NCI-H2227 treated with DMSO at 0.1 percent for 48 hours (cell line): Measurements from ENCODE around the gene KIF5C.
"Not testable (repeated sequence)": the region's sequence is repeated elsewhere in the genome, so short reads cannot be mapped to it uniquely, and the experiment has no call there.

Experiments used
- DNase-seq: peaks from one replicate; lab custom pipeline; 2025; lab: John Stamatoyannopoulos, UW

Gene KIF5C

GRCh38 chr2:148874868-148875341, at the start of gene KIF5C:
TSS of gene KIF5C (plus strand) at chr2:148875227. CDS start at chr2:148875618, 391 bp downstream.
- DNase-seq: peak; percentile 94

- no peak for DNase-seq
Observed at GRCh38 chr2:148826791-148827190, 48.2 kb upstream of the KIF5C start.

GRCh38 chr2:148828941-148829340, 46.1 kb upstream of the KIF5C start:
- DNase-seq: no peak

- no peak for DNase-seq
Observed at GRCh38 chr2:148829618-148830017, 45.4 kb upstream of the KIF5C start.

- DNase-seq: no peak
Observed at GRCh38 chr2:148832637-148833036, 42.4 kb upstream of the KIF5C start.

GRCh38 chr2:148842050-148842449, 33.0 kb upstream of the KIF5C start:
- no peak for DNase-seq

- no peak for DNase-seq
Observed at GRCh38 chr2:148848146-148848545, 26.9 kb upstream of the KIF5C start.

- DNase-seq: no peak
Observed at GRCh38 chr2:148853458-148853857, 21.6 kb upstream of the KIF5C start.

GRCh38 chr2:148860037-148860436, 15.0 kb upstream of the KIF5C start:
- DNase-seq: no peak

GRCh38 chr2:148861367-148861766, 13.7 kb upstream of the KIF5C start:
- peak; percentile 65 for DNase-seq

GRCh38 chr2:148862478-148862877, 12.5 kb upstream of the KIF5C start:
- not testable (repeated sequence) for DNase-seq

- peak; percentile 87 for DNase-seq
Observed at GRCh38 chr2:148865512-148865911, 9.5 kb upstream of the KIF5C start.

- no peak for DNase-seq
Observed at GRCh38 chr2:148866091-148866490, 8.9 kb upstream of the KIF5C start.

- DNase-seq: no peak
Observed at GRCh38 chr2:148867079-148867769, 7.8 kb upstream of the KIF5C start.

GRCh38 chr2:148875387-148876051, 492 bp downstream of the KIF5C start:
- DNase-seq: no peak

- peak; percentile 48 for DNase-seq
Observed at GRCh38 chr2:148876202-148876594, 1.2 kb downstream of the KIF5C start.

- DNase-seq: peak; percentile 87
Observed at GRCh38 chr2:148876595-148877402, 1.8 kb downstream of the KIF5C start.

- DNase-seq: no peak
Observed at GRCh38 chr2:148877403-148877740, 2.3 kb downstream of the KIF5C start.

- DNase-seq: no peak
Observed at GRCh38 chr2:148880636-148881035, 5.6 kb downstream of the KIF5C start.

GRCh38 chr2:148882051-148882450, 7.0 kb downstream of the KIF5C start:
- no peak for DNase-seq

- no peak for DNase-seq
Observed at GRCh38 chr2:148885209-148885608, 10.2 kb downstream of the KIF5C start.

GRCh38 chr2:148885988-148886387, 11.0 kb downstream of the KIF5C start:
- DNase-seq: no peak
